Colonic mucosa (tissue), 4 donors: ENCODE data around the gene TENM4. TPM values are rescaled to one million over a fixed set of nuclear protein-coding genes. Genes with fewer than 3 reads are reported as not detected.

Experiments used
- DNase-seq: peaks from one replicate; pipeline ENCODE4 v3.0.0-alpha.2; 2020
- H3K27ac ChIP-seq: fragments of 200-600 bp; one replicate; pipeline ENCODE4 v1.8.0; 2021
- H3K27me3 ChIP-seq: fragments of 200-600 bp; one replicate; pipeline ENCODE4 v1.8.0; 2021
- H3K36me3 ChIP-seq: fragments of 200-600 bp; one replicate; pipeline ENCODE4 v1.8.0; 2021
- H3K4me1 ChIP-seq: fragments of 200-600 bp; one replicate; pipeline ENCODE4 v1.8.0; 2021; ENCODE audit warnings: mild to moderate bottlenecking
- H3K4me3 ChIP-seq: fragments of 200-600 bp; one replicate; pipeline ENCODE4 v1.8.0; 2021
- H3K9ac ChIP-seq, 2 donors: one replicate each; pipeline ENCODE4 v1.7.0; 2013; ENCODE audit warnings: control low read depth in 2 of 2, low read depth in 2 of 2, low read length in 2 of 2
- H3K9me3 ChIP-seq: fragments of 200-600 bp; one replicate; pipeline ENCODE4 v1.8.0; 2021
- CTCF ChIP-seq: fragments of 200-600 bp; IDR thresholded peaks from one replicate; pipeline ENCODE4 v1.8.0; 2022; ENCODE audit warnings: antibody characterized with exemption, mild to moderate bottlenecking
- intact Hi-C: fragments of 100-400 bp; cut with DNase I; formaldehyde crosslinking; loops from one replicate; pipeline ENCODE4 v1.14.1; 2022
- total RNA-seq, 2 donors: library from RNA; stranded (reverse); fragmentation: NEBNext Ultra II Directional in 1 of 2; extraction: Animal tissue kit (Norgen Biotek cat#: 25700) in 1 of 2; gene quantifications; one replicate each; pipeline ENCODE4 v1.2.1, GENCODE V29; 2021
- donor health status: healthy.
- donor health status: DM: no; HTN: no; CAD: no.
- donor health status: DM: no; HTN: no; CAD: no.

The TENM4 gene
- total RNA-seq, 2 donors from 2014 or later: 0.48 to 1.2 TPM

GRCh38 chr11:79296141-79296540, 144.7 kb downstream of the TENM4 start:
- H3K36me3 ChIP-seq: no peaks in the 10 kb centered on the region
- H3K27ac ChIP-seq: no peak overlapping the region
- intact Hi-C loops: no loop called here

GRCh38 chr11:79294845-79295731, 145.7 kb downstream of the TENM4 start:
- intact Hi-C loops: no loop called here
- no peak for DNase-seq
- no peaks in the 10 kb centered on the region for H3K27me3 ChIP-seq
- no peak overlapping the region for H3K4me3 ChIP-seq
- H3K9ac ChIP-seq: no peak overlapping the region
- H3K36me3 ChIP-seq: no peaks in the 10 kb centered on the region
- H3K27ac ChIP-seq: no peak overlapping the region
- no peaks in the 10 kb centered on the region for H3K9me3 ChIP-seq
- no peaks in the 10 kb centered on the region for H3K4me1 ChIP-seq
- TF ChIP-seq CTCF: no peak

More at GRCh38 chr11:79296141-79296540, 144.7 kb downstream of the TENM4 start:
- no peak for DNase-seq
- no peaks in the 10 kb centered on the region for H3K27me3 ChIP-seq
- H3K9me3 ChIP-seq: no peaks in the 10 kb centered on the region
- no peak for TF ChIP-seq CTCF
- no peaks in the 10 kb centered on the region for H3K4me1 ChIP-seq
- no peak overlapping the region for H3K9ac ChIP-seq
- H3K4me3 ChIP-seq: no peak overlapping the region

GRCh38 chr11:79291948-79292347, 148.9 kb downstream of the TENM4 start:
- no peaks in the 10 kb centered on the region for H3K27me3 ChIP-seq
- no peaks in the 10 kb centered on the region for H3K9me3 ChIP-seq
- no peaks in the 10 kb centered on the region for H3K4me1 ChIP-seq
- no peak for TF ChIP-seq CTCF
- DNase-seq: no peak
- intact Hi-C loops: no loop called here
- no peak overlapping the region for H3K9ac ChIP-seq
- no peak overlapping the region for H3K4me3 ChIP-seq
- H3K36me3 ChIP-seq: no peaks in the 10 kb centered on the region
- H3K27ac ChIP-seq: no peak overlapping the region

GRCh38 chr11:79290761-79291160, 150.1 kb downstream of the TENM4 start:
- H3K9ac ChIP-seq: no peak overlapping the region
- H3K27me3 ChIP-seq: no peaks in the 10 kb centered on the region
- no peak for TF ChIP-seq CTCF
- no peaks in the 10 kb centered on the region for H3K36me3 ChIP-seq
- H3K4me1 ChIP-seq: no peaks in the 10 kb centered on the region
- no peak overlapping the region for H3K4me3 ChIP-seq
- no peaks in the 10 kb centered on the region for H3K9me3 ChIP-seq
- no peak overlapping the region for H3K27ac ChIP-seq
- no peak for DNase-seq
- intact Hi-C loops: no loop called here

GRCh38 chr11:79287952-79288351, 152.9 kb downstream of the TENM4 start:
- Histone ChIP-seq H3K4me3 (no peak overlapping the region), H3K4me1 (no peaks in the 10 kb centered on the region), H3K27ac (no peak overlapping the region), H3K9me3 (no peaks in the 10 kb centered on the region), H3K36me3 (no peaks in the 10 kb centered on the region), H3K9ac (no peak overlapping the region), H3K27me3 (no peaks in the 10 kb centered on the region)
- TF ChIP-seq CTCF: no peak
- no peak for DNase-seq
- intact Hi-C loops: no loop called here
